ENCODE measurements around the gene MARCHF2. TPM values are rescaled to one million over a fixed set of nuclear protein-coding genes. Genes with fewer than 3 reads are reported as not detected.

The MARCHF2 gene
- total RNA-seq, 4 donors from 2014 or later = 167 to 296 (median 203) TPM

- ATAC-seq (ENCODE audit: low FRiP score) (no peak), DNase-seq (ENCODE audit: low spot score) (no peak)
- no peak for TF ChIP-seq CTCF (IDR thresholded peaks at IDR 0.05)
Measured at GRCh38 chr19:8452446-8453123, 39.5 kb downstream of the MARCHF2 start.

GRCh38 chr19:8453616-8454015, 40.5 kb downstream of the MARCHF2 start:
- ATAC-seq (ENCODE audit: low FRiP score) = no peak
- DNase-seq (ENCODE audit: low spot score) = no peak
- TF ChIP-seq CTCF (IDR thresholded peaks at IDR 0.05) = no peak

DNA sequence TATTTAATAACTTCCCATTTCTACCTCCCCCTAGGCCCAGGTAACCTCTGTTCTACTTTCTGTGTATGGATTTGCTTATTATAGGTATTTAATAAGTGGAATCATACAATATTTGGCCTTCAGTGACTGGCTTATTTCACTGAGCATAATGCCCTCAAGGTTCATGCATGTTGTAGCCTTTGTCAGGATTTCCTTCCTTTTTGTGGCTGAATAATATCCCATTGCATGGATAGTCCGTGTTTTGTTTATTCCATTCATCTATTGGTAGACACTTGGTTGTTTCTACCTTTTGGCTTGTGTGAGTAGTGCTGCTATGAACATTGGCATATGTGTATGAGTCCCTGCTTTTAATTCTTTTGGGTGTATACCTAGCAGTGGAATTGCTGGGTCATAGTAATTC, 41.1 kb downstream of the MARCHF2 start:
- no peak for DNase-seq (ENCODE audit: low spot score)
- no peak for TF ChIP-seq CTCF (IDR thresholded peaks at IDR 0.05)
- no peak for ATAC-seq (ENCODE audit: low FRiP score)

- TF ChIP-seq CTCF (IDR thresholded peaks at IDR 0.05) = no peak
- no peak for ATAC-seq (ENCODE audit: low FRiP score)
- no peak for DNase-seq (ENCODE audit: low spot score)
Measured at GRCh38 chr19:8455018-8455417, 41.9 kb downstream of the MARCHF2 start.

DNA sequence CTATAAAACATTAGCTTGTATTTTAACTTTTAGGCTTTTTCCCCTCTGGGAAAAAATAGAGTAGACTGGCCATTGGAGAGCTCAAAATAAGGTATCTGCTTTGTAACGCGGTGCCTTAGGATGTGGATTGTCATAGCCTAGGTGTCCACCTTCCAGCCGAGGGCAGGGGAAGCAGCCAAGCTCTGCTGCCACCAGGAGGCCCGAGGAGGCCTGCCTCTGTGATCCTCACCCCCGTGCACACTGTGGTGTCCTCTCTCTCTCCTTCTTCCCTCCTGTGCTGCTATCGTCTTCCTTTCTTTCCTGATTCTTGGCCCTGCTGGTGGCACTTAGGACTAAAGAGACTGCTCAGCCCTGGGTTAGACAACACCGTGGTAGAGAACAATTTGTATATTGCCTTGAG, 43.0 kb downstream of the MARCHF2 start:
- no peak for DNase-seq (ENCODE audit: low spot score)
- no peak for ATAC-seq (ENCODE audit: low FRiP score)

GRCh38 chr19:8457209-8457608, 44.1 kb downstream of the MARCHF2 start:
- no peak for TF ChIP-seq CTCF (IDR thresholded peaks at IDR 0.05)
- ATAC-seq (ENCODE audit: low FRiP score) (no peak), DNase-seq (ENCODE audit: low spot score) (no peak)

More for the DNA sequence above, 43.0 kb downstream of the MARCHF2 start:
- TF ChIP-seq CTCF (IDR thresholded peaks at IDR 0.05) = no peak

DNA sequence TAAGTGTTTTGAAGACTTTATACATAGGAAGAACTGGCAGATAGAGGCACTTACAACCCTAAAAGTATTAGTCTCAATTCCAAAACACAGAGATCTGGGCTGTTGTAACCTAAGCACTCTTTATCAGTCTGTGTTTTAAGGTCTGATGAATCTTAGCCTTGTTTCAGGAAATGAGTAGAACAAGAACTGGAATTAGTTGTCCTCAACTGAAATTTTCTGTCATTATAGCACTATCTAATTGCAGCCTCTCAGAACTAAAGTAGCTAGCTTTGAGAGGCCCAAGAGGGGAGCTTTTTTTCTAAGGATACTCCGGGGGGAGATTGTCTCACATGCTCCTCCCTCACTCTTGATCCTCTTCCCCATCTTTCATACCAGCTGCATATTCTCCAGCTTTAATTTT, 44.7 kb downstream of the MARCHF2 start:
- no peak for ATAC-seq (ENCODE audit: low FRiP score)
- TF ChIP-seq CTCF (IDR thresholded peaks at IDR 0.05) = no peak
- DNase-seq (ENCODE audit: low spot score) = no peak

Data from omental fat pad (tissue), 4 donors.